Nephron (organoid): ENCODE measurements around the gene TRIP11.

Experiments
- H3K27ac Mint-ChIP-seq, 3 experiments: 2 replicates each; pipeline ENCODE4 v1.8.0; 2020; ENCODE audit warnings: mixed read lengths in 3 of 3, mild to moderate bottlenecking in 2 of 3, moderate library complexity in 1 of 3
- H3K27me3 Mint-ChIP-seq: 2 replicates; pipeline ENCODE4 v1.8.0; 2021; ENCODE audit warnings: low read depth, mild to moderate bottlenecking, moderate library complexity, mixed read lengths
- H3K36me3 Mint-ChIP-seq: 2 replicates; pipeline ENCODE4 v1.8.0; 2020; ENCODE audit warnings: low read depth, mixed read lengths
- H3K4me1 Mint-ChIP-seq: 2 replicates; pipeline ENCODE4 v1.8.0; 2020; ENCODE audit warnings: mixed read lengths
- H3K4me3 Mint-ChIP-seq, 3 experiments: 2 replicates each; pipeline ENCODE4 v1.8.0; 2020; ENCODE audit warnings: mild to moderate bottlenecking in 3 of 3, mixed read lengths in 3 of 3, moderate library complexity in 2 of 3
- H3K9me3 Mint-ChIP-seq: 2 replicates; pipeline ENCODE4 v1.8.0; 2020; ENCODE audit warnings: mixed read lengths
- TF ChIP-seq, protein P1 (sequence below), 3 experiments: fragments of 200-600 bp; sonication (generic); IDR thresholded peaks; one replicate each; pipeline ENCODE4 v1.5.0; 2021; ENCODE audit warnings: antibody characterized with exemption in 3 of 3; ENCODE audit not compliant: unreplicated experiment in 3 of 3

TRIP11 gene

DNA sequence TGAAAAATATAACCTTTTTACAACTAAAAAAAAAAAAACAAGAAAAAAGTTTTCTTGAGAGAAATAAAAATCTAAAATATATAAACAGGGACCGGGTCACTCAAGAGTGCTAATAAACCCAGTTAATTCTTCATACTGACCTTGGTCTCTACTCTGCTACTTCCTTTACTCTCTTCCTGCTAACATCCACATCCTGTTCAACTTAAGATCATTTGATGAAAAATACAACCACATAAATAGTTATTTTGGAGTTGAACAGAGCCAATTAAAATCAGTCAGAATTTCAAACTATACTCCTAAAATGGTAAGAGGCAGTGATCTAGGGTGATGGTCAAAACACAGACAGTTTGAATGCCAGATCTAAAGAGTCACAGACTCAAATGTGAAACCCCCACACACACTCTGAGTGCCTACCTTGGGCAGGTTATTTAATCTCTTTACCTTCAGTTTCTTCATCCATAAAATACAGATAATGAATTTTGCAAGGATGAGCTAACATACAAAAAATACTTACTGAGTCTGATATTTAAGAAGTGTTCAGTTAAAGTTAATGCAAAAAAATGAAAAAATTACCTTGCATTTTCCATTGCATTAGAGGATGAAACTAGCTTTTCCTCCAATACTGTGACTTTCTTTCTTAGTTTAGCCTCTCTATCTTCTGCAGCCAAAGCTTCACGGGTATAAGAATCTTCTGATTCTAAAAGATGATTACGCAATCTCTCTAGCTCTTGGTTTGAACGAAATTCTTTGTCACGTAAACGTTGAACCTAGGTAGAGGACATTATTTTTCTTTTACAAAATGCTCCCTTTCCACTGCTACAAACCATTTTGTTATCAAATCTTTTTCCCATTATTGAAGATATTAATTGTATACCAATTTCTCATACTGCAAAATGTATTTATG lies 40.9 kb downstream of the TRIP11 start:
- Mint-ChIP-seq H3K27me3 (no peaks in the 10 kb centered on the region), H3K4me3 (no peak overlapping the region), H3K9me3 (no peaks in the 10 kb centered on the region), H3K27ac (peak overlapping the region in 1 of 3 experiments; percentile 6), H3K36me3 (peaks cover 47% of the 10 kb centered on the region), H3K4me1 (no peaks in the 10 kb centered on the region)
- TF ChIP-seq, protein P1, sequence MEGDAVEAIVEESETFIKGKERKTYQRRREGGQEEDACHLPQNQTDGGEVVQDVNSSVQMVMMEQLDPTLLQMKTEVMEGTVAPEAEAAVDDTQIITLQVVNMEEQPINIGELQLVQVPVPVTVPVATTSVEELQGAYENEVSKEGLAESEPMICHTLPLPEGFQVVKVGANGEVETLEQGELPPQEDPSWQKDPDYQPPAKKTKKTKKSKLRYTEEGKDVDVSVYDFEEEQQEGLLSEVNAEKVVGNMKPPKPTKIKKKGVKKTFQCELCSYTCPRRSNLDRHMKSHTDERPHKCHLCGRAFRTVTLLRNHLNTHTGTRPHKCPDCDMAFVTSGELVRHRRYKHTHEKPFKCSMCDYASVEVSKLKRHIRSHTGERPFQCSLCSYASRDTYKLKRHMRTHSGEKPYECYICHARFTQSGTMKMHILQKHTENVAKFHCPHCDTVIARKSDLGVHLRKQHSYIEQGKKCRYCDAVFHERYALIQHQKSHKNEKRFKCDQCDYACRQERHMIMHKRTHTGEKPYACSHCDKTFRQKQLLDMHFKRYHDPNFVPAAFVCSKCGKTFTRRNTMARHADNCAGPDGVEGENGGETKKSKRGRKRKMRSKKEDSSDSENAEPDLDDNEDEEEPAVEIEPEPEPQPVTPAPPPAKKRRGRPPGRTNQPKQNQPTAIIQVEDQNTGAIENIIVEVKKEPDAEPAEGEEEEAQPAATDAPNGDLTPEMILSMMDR (IDR thresholded peaks at IDR 0.05; ENCODE audit: unreplicated experiment in 3 of 3): no peak

DNA sequence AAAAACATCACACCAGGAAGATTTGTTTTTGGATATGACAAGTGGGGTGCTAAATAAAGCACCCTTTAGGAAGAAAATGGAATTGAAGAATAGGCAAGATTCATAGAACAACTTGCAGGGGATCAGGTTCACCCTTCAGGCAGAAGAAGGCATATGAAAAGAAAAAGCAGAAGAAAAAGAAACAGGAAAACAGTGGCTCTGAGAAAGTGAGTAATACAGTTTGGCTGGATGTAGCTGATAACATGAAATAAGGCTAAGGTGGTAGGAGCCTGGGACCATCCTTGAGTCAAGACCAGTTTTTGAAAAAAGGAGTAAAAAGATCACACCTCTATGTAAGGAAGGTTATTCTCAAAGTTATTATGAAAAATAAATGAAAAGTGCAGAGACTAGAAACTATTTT lies 42.4 kb downstream of the TRIP11 start:
- Mint-ChIP-seq H3K27ac (peak overlapping the region; percentile 37 to 80 (median 46)), H3K27me3 (no peaks in the 10 kb centered on the region), H3K36me3 (peaks cover 42% of the 10 kb centered on the region), H3K9me3 (no peaks in the 10 kb centered on the region), H3K4me3 (no peak overlapping the region), H3K4me1 (no peaks in the 10 kb centered on the region)
- TF ChIP-seq, protein P1 (IDR thresholded peaks at IDR 0.05; ENCODE audit: unreplicated experiment in 3 of 3): no peak

DNA sequence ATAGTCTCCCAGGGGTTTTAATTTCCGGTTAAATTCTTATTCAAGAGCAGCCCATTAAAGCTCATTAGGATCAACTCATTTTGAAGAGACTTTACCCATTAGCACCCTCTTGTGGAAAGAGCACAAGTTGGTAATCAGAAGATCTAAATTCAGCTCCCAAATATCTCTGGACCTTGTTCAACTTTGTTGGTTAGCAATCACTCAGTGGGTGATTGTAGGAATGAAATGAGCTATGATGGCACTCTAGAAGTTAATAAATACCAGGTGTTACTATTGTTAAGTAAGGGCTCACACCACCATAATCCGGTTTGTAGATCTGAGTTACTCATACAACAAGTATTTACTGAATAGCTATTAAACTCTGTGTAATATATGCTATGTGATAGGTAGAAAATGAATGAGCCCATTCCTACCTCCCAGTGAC lies 42.9 kb downstream of the TRIP11 start:
- TF ChIP-seq, protein P1 (IDR thresholded peaks at IDR 0.05; ENCODE audit: unreplicated experiment in 3 of 3): peak; percentile 58 to 70 (median 62)
- H3K27ac Mint-ChIP-seq: peak overlapping the region; percentile 37 to 80 (median 46)
- no peak overlapping the region for H3K4me3 Mint-ChIP-seq
- H3K4me1 Mint-ChIP-seq: no peaks in the 10 kb centered on the region
- H3K36me3 Mint-ChIP-seq: peaks cover 47% of the 10 kb centered on the region
- no peaks in the 10 kb centered on the region for H3K27me3 Mint-ChIP-seq
- no peaks in the 10 kb centered on the region for H3K9me3 Mint-ChIP-seq

DNA sequence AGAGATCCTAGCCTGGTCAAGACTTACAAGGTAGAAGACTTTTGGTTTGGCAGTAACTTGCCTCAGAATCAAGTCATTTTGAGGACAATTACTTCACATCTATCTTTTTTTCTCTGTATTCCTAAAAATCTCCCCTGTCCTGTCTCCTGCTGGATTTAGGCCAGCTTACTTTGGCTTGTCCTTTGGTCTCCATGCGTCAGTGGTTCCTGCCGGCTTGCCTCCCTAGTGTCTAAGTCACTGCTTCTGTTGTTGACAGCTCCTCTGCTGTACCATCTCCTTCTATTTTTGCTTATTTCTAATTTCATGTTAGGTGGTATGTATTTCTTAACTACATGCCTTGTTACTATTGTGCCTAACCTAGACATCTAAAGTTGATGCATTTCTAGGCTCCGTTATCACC lies 52.7 kb downstream of the TRIP11 start:
- Mint-ChIP-seq H3K27me3 (no peaks in the 10 kb centered on the region), H3K4me3 (no peak overlapping the region), H3K9me3 (peaks cover 5% of the 10 kb centered on the region), H3K4me1 (peaks cover 33% of the 10 kb centered on the region), H3K27ac (peak overlapping the region; percentile 1 to 71 (median 3)), H3K36me3 (peaks cover 83% of the 10 kb centered on the region)
- TF ChIP-seq, protein P1 (IDR thresholded peaks at IDR 0.05; ENCODE audit: unreplicated experiment in 3 of 3): no peak

DNA sequence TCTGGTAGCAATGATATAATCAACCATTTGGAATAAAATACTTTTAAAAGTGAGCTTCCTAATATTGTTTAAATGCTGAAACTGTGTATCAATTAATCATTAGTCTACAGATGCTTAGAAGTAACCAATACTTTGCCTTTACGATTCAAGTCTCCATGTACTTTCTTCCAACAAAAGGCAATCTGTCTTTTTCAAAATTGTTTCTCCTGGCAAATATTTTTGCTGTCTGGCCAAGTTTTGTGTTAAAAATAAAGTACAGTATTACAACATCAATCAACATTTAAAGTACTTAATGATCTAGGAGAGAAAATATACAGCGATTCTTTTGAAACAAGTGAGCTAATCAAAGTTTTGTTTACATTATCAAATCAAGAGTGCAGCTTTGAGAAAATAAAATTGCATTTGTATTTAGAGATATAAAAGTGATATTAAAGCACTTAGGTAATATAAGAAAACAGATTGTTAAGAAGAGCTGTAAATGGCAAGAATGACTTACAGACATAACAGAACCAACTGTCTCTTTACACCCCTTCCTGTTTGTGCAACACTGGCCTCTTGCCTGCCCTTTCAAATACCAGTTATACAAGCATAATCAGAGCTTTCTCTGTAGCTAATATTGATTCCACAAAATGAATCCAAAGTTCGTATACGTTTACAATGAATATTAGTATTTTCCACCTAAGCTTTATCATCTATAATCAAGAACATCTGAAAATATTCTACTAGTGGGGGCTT lies 54.2 kb downstream of the TRIP11 start:
- H3K9me3 Mint-ChIP-seq: peaks cover 5% of the 10 kb centered on the region
- H3K27ac Mint-ChIP-seq: peak overlapping the region; percentile 43 to 88 (median 79)
- H3K36me3 Mint-ChIP-seq: peaks cover 74% of the 10 kb centered on the region
- no peak overlapping the region for H3K4me3 Mint-ChIP-seq
- H3K27me3 Mint-ChIP-seq: no peaks in the 10 kb centered on the region
- TF ChIP-seq, protein P1 (IDR thresholded peaks at IDR 0.05; ENCODE audit: unreplicated experiment in 3 of 3): no peak
- H3K4me1 Mint-ChIP-seq: peaks cover 33% of the 10 kb centered on the region
